Neural progenitor cell (in vitro differentiated cells): ENCODE results near the gene IGLL5. TPM values are rescaled to one million over a fixed set of nuclear protein-coding genes. Genes with fewer than 3 reads are reported as not detected.

Experiments used
- DNase-seq: peaks from one replicate; pipeline ENCODE4 v3.0.0-alpha.2; 2016; ENCODE audit warnings: low spot score
- H2AFZ ChIP-seq: fragments of 200-600 bp; sonication (generic); replicated peaks from 2 replicates; pipeline ENCODE4 v1.6.1; 2016; ENCODE audit warnings: antibody characterized with exemption
- H3F3A ChIP-seq: fragments of 200-600 bp; sonication (generic); 2 replicates; pipeline ENCODE4 v1.6.1; 2016; ENCODE audit warnings: antibody characterized with exemption, low read depth
- H3K27ac ChIP-seq: fragments of 200-600 bp; sonication (generic); 2 replicates; pipeline ENCODE4 v1.5.1; 2016; ENCODE audit warnings: mild to moderate bottlenecking
- H3K27me3 ChIP-seq: fragments of 200-600 bp; sonication (generic); 2 replicates; pipeline ENCODE4 v1.6.1; 2016; ENCODE audit warnings: mild to moderate bottlenecking, moderate library complexity
- H3K36me3 ChIP-seq: fragments of 200-600 bp; sonication (generic); 2 replicates; pipeline ENCODE4 v1.5.1; 2016
- H3K4me1 ChIP-seq: fragments of 200-600 bp; sonication (generic); 2 replicates; pipeline ENCODE4 v1.6.1; 2016; ENCODE audit warnings: mixed run types
- H3K4me2 ChIP-seq: fragments of 200-600 bp; sonication (generic); 2 replicates; pipeline ENCODE4 v1.6.1; 2016
- H3K4me3 ChIP-seq: fragments of 200-600 bp; sonication (generic); 2 replicates; pipeline ENCODE4 v1.5.1; 2016
- H3K79me2 ChIP-seq: fragments of 200-600 bp; sonication (generic); 2 replicates; pipeline ENCODE4 v1.6.1; 2016; ENCODE audit warnings: low read depth
- H3K9ac ChIP-seq: fragments of 200-600 bp; sonication (generic); 2 replicates; pipeline ENCODE4 v1.6.1; 2016
- H3K9me3 ChIP-seq: fragments of 200-600 bp; sonication (generic); 2 replicates; pipeline ENCODE4 v1.5.1; 2016; ENCODE audit warnings: low read depth
- H4K20me1 ChIP-seq: fragments of 200-600 bp; sonication (generic); 2 replicates; pipeline ENCODE4 v1.6.1; 2016; ENCODE audit warnings: low read depth
- H3K27ac Mint-ChIP-seq: 3 replicates; pipeline ENCODE4 v1.8.0; 2021; ENCODE audit warnings: mixed read lengths
- H3K27me3 Mint-ChIP-seq: 2 replicates; pipeline ENCODE4 v1.8.0; 2022; ENCODE audit warnings: low read depth, mild to moderate bottlenecking, inconsistent platforms, moderate library complexity, mixed read lengths; ENCODE audit not compliant: insufficient read depth
- H3K36me3 Mint-ChIP-seq: 3 replicates; pipeline ENCODE4 v1.8.0; 2021; ENCODE audit warnings: mixed read lengths
- H3K4me1 Mint-ChIP-seq: 3 replicates; pipeline ENCODE4 v1.8.0; 2021; ENCODE audit warnings: mixed read lengths
- H3K4me3 Mint-ChIP-seq: 3 replicates; pipeline ENCODE4 v1.8.0; 2021; ENCODE audit warnings: mild to moderate bottlenecking, moderate library complexity, mixed read lengths
- H3K9me3 Mint-ChIP-seq: 3 replicates; pipeline ENCODE4 v1.8.0; 2020; ENCODE audit warnings: mixed read lengths
- CTCF ChIP-seq: fragments of 200-600 bp; sonication (generic); IDR thresholded peaks from 2 replicates; pipeline ENCODE4 v1.5.1; 2017; ENCODE audit warnings: antibody characterized with exemption, mild to moderate bottlenecking
- EZH2 ChIP-seq: fragments of 200-600 bp; sonication (generic); IDR thresholded peaks from 2 replicates; pipeline ENCODE4 v1.6.1; 2017; ENCODE audit warnings: antibody characterized with exemption, mild to moderate bottlenecking, moderate library complexity
- EZH2phosphoT487 ChIP-seq: fragments of 200-600 bp; sonication (generic); IDR thresholded peaks from 2 replicates; pipeline ENCODE4 v1.6.1; 2017; ENCODE audit warnings: antibody characterized with exemption
- total RNA-seq: library from RNA; depleted of rRNA; stranded (reverse); fragments of >200 nt; gene quantifications from 2 replicates; pipeline ENCODE4 v1.2.3, GENCODE V29; 2015; ENCODE audit warnings: low replicate concordance

IGLL5 gene
- total RNA-seq, 1 donor from 2014 or later = not detected

GRCh38 chr22:22880645-22881044 lies 7.0 kb upstream of the IGLL5 start:
- H3K4me1 Mint-ChIP-seq = no peaks in the 10 kb centered on the region
- no peaks in the 10 kb centered on the region for H3K79me2 ChIP-seq
- no peaks in the 10 kb centered on the region for H3K4me1 ChIP-seq
- no peak overlapping the region for H3K4me3 Mint-ChIP-seq
- peaks cover 73% of the 10 kb centered on the region for H3K27me3 ChIP-seq
- no peak overlapping the region for H3K4me2 ChIP-seq
- TF ChIP-seq EZH2phosphoT487 (no peak), EZH2 (no peak), CTCF (no peak)
- peaks cover 14% of the 10 kb centered on the region for H3K27me3 Mint-ChIP-seq
- H2AFZ ChIP-seq = no peak overlapping the region
- no peak overlapping the region for H3K27ac ChIP-seq
- H3K36me3 Mint-ChIP-seq = no peaks in the 10 kb centered on the region
- no peaks in the 10 kb centered on the region for H3F3A ChIP-seq
- H3K4me3 ChIP-seq = no peak overlapping the region
- no peaks in the 10 kb centered on the region for H3K9me3 ChIP-seq
- no peaks in the 10 kb centered on the region for H3K36me3 ChIP-seq
- H3K9me3 Mint-ChIP-seq = no peaks in the 10 kb centered on the region
- H4K20me1 ChIP-seq = no peaks in the 10 kb centered on the region
- H3K9ac ChIP-seq = no peak overlapping the region
- H3K27ac Mint-ChIP-seq = no peak overlapping the region
- no peak for DNase-seq

- Histone ChIP-seq H3F3A (no peaks in the 10 kb centered on the region), H3K27ac (no peak overlapping the region), H3K4me1 (no peaks in the 10 kb centered on the region), H3K9me3 (no peaks in the 10 kb centered on the region), H3K27me3 (peaks cover 74% of the 10 kb centered on the region), H3K9ac (no peak overlapping the region), H3K4me2 (no peak overlapping the region), H3K79me2 (no peaks in the 10 kb centered on the region), H2AFZ (no peak overlapping the region), H4K20me1 (no peaks in the 10 kb centered on the region), H3K36me3 (no peaks in the 10 kb centered on the region), H3K4me3 (no peak overlapping the region)
- no peaks in the 10 kb centered on the region for H3K9me3 Mint-ChIP-seq
- TF ChIP-seq EZH2 = no peak
- H3K4me1 Mint-ChIP-seq = no peaks in the 10 kb centered on the region
- no peak overlapping the region for H3K27ac Mint-ChIP-seq
- H3K36me3 Mint-ChIP-seq = no peaks in the 10 kb centered on the region
- H3K4me3 Mint-ChIP-seq = no peak overlapping the region
- H3K27me3 Mint-ChIP-seq = peaks cover 12% of the 10 kb centered on the region
- no peak for DNase-seq
These were observed 6.3 kb upstream of the IGLL5 start for GRCh38 chr22:22881116-22882000.

- peaks cover 12% of the 10 kb centered on the region for H3K27me3 Mint-ChIP-seq
- H3K36me3 Mint-ChIP-seq = no peaks in the 10 kb centered on the region
- no peak overlapping the region for H3K4me3 Mint-ChIP-seq
- no peak overlapping the region for H2AFZ ChIP-seq
- H3K9me3 Mint-ChIP-seq = no peaks in the 10 kb centered on the region
- H3K27ac Mint-ChIP-seq = no peak overlapping the region
- TF ChIP-seq EZH2phosphoT487 = no peak
- TF ChIP-seq EZH2 = no peak
- no peak for TF ChIP-seq CTCF
- no peaks in the 10 kb centered on the region for H3F3A ChIP-seq
- H3K4me1 ChIP-seq = no peaks in the 10 kb centered on the region
- DNase-seq = no peak
- no peaks in the 10 kb centered on the region for H4K20me1 ChIP-seq
- no peak overlapping the region for H3K9ac ChIP-seq
- no peaks in the 10 kb centered on the region for H3K4me1 Mint-ChIP-seq
- H3K4me3 ChIP-seq = no peak overlapping the region
- no peak overlapping the region for H3K27ac ChIP-seq
- no peaks in the 10 kb centered on the region for H3K36me3 ChIP-seq
- H3K79me2 ChIP-seq = no peaks in the 10 kb centered on the region
- H3K9me3 ChIP-seq = no peaks in the 10 kb centered on the region
- peaks cover 82% of the 10 kb centered on the region for H3K27me3 ChIP-seq
- no peak overlapping the region for H3K4me2 ChIP-seq
These were observed 5.4 kb upstream of the IGLL5 start for GRCh38 chr22:22882033-22882717.
